Nephron (organoid): ENCODE measurements around the gene NTRK3.

Experiments
- H3K27ac Mint-ChIP-seq, 3 experiments: 2 replicates each; pipeline ENCODE4 v1.8.0; 2020; ENCODE audit warnings: mixed read lengths in 3 of 3, mild to moderate bottlenecking in 2 of 3, moderate library complexity in 1 of 3
- H3K27me3 Mint-ChIP-seq: 2 replicates; pipeline ENCODE4 v1.8.0; 2021; ENCODE audit warnings: low read depth, mild to moderate bottlenecking, moderate library complexity, mixed read lengths
- H3K36me3 Mint-ChIP-seq: 2 replicates; pipeline ENCODE4 v1.8.0; 2020; ENCODE audit warnings: low read depth, mixed read lengths
- H3K4me1 Mint-ChIP-seq: 2 replicates; pipeline ENCODE4 v1.8.0; 2020; ENCODE audit warnings: mixed read lengths
- H3K4me3 Mint-ChIP-seq, 3 experiments: 2 replicates each; pipeline ENCODE4 v1.8.0; 2020; ENCODE audit warnings: mild to moderate bottlenecking in 3 of 3, mixed read lengths in 3 of 3, moderate library complexity in 2 of 3
- H3K9me3 Mint-ChIP-seq: 2 replicates; pipeline ENCODE4 v1.8.0; 2020; ENCODE audit warnings: mixed read lengths
- TF ChIP-seq, protein P1 (sequence below), 3 experiments: fragments of 200-600 bp; sonication (generic); IDR thresholded peaks; one replicate each; pipeline ENCODE4 v1.5.0; 2021; ENCODE audit warnings: antibody characterized with exemption in 3 of 3; ENCODE audit not compliant: unreplicated experiment in 3 of 3

The NTRK3 gene

DNA sequence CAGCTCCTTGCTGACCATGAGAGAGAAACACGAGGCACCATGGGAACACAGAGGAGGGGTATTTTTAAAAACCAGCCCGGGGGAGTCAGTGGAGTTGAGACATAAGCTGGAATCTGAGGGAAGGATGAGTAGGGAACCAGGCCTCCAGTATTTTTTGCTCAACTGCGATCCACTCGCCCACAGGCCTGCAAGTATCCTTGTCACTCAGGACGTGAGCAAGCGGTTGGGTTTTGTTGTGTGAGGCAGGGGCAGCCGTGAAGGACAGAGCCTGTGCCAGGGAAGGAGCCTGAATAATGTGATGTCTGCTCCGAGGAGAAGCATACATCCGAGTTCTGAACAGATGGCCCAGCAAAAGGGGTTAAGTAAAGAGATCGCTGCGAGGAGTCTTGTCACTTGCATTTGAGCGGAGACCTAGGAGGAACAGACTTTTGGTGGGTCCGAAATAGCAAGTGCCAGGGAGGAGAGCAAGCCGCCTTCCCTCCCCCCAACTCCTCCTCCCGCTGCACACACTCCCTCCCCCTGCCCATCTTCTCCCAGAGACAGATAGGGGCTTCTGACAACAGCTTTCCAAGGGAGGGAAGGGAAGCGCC lies 20.4 kb upstream of the NTRK3 start:
- TF ChIP-seq, protein P1, sequence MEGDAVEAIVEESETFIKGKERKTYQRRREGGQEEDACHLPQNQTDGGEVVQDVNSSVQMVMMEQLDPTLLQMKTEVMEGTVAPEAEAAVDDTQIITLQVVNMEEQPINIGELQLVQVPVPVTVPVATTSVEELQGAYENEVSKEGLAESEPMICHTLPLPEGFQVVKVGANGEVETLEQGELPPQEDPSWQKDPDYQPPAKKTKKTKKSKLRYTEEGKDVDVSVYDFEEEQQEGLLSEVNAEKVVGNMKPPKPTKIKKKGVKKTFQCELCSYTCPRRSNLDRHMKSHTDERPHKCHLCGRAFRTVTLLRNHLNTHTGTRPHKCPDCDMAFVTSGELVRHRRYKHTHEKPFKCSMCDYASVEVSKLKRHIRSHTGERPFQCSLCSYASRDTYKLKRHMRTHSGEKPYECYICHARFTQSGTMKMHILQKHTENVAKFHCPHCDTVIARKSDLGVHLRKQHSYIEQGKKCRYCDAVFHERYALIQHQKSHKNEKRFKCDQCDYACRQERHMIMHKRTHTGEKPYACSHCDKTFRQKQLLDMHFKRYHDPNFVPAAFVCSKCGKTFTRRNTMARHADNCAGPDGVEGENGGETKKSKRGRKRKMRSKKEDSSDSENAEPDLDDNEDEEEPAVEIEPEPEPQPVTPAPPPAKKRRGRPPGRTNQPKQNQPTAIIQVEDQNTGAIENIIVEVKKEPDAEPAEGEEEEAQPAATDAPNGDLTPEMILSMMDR (IDR thresholded peaks at IDR 0.05; ENCODE audit: unreplicated experiment in 3 of 3) = no peak
- Mint-ChIP-seq H3K27ac (no peak overlapping the region), H3K9me3 (peaks cover 2% of the 10 kb centered on the region), H3K4me1 (no peaks in the 10 kb centered on the region), H3K27me3 (peaks cover 73% of the 10 kb centered on the region), H3K36me3 (no peaks in the 10 kb centered on the region), H3K4me3 (no peak overlapping the region)

DNA sequence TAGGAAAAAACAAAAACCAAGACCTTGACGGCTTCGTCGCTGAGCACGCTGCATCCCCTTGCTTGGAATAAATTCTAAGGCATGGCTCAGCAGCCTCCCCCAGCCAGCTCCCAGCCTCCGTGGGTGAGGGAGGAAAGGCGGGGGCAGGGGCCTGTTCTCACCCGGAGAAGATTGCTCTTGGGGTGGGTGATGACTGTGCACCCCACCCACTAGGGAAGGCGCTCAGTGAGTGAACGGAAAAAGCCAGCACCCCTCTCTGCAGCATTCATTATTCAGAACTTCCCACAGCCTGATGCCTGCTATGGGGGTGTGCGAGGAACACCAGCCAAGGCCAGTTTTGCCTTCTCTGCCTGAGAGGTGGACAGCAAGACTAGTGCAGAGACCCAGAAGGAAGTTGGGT lies 19.3 kb upstream of the NTRK3 start:
- TF ChIP-seq, protein P1 (IDR thresholded peaks at IDR 0.05; ENCODE audit: unreplicated experiment in 3 of 3) = no peak
- Mint-ChIP-seq H3K27me3 (peaks cover 75% of the 10 kb centered on the region), H3K9me3 (peaks cover 2% of the 10 kb centered on the region), H3K4me3 (no peak overlapping the region), H3K27ac (no peak overlapping the region), H3K36me3 (no peaks in the 10 kb centered on the region), H3K4me1 (no peaks in the 10 kb centered on the region)

DNA sequence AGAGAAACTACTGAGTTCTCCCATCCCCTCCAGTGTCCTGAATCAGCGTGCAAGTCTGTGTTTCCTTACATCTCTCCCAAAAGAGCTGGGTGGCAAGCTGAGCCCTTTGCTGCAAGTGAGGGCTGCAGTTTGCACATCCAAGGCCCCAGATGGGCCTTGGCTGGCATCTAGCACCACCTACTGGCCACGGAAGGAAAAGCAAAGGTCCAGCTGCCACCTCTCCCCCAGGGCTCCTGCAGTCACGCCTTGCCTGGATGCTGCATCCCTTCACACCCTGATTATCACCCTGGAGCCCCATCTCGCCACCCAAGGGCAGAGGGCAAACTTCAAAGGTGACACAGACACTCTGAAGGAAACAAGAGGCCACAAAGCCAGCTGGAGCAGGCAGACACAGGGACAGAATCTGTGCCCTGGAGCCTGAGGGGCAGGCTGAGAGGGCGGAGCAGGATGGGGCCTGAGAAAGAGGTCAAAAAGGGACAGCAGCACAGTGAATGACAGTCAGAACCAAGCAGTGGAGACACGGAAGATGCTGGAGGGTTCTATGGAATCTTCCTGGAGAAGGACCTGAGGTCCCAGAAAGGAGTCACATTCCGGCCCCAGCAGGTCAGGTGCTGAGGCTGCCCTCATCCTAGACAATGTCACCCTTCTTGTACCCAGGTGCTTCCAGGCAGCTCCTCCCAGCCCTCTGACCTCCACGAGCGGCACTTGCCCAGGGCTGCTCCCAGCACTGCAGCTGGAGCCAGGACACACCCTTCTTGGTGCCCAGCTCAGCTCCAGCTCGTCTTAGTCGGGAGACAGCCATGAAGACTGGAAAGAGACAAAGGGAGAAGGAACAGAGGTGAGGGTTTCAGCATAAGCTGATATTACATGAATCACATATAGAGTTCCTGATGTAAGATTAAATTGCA lies 18.3 kb upstream of the NTRK3 start:
- no peak overlapping the region for H3K4me3 Mint-ChIP-seq
- H3K27me3 Mint-ChIP-seq = peaks cover 75% of the 10 kb centered on the region
- TF ChIP-seq, protein P1 (IDR thresholded peaks at IDR 0.05; ENCODE audit: unreplicated experiment in 3 of 3) = peak; percentile 83 to 91 (median 86)
- H3K27ac Mint-ChIP-seq = no peak overlapping the region
- H3K4me1 Mint-ChIP-seq = no peaks in the 10 kb centered on the region
- no peaks in the 10 kb centered on the region for H3K9me3 Mint-ChIP-seq
- H3K36me3 Mint-ChIP-seq = no peaks in the 10 kb centered on the region

DNA sequence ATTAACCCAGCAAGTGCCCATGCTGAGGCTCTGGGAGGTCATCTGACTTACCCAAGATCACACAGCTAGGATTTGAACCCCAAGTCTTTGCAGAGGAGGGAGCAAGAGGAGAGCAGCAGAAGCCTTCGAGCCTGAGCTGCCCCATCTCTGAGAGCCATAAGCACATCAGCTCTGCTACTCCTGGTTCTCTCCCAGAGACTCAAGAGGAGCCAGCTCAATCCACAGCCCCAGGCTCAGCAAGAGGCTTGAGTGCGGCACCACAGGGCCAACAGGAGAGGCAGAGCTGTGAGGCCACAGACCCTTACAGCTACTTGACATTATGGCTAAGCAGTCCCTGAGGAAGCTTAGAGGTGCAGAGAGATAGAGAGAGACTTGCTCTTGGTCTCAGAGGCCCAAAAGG lies 15.9 kb upstream of the NTRK3 start:
- H3K36me3 Mint-ChIP-seq = no peaks in the 10 kb centered on the region
- peaks cover 75% of the 10 kb centered on the region for H3K27me3 Mint-ChIP-seq
- H3K4me3 Mint-ChIP-seq = no peak overlapping the region
- no peak overlapping the region for H3K27ac Mint-ChIP-seq
- no peaks in the 10 kb centered on the region for H3K9me3 Mint-ChIP-seq
- H3K4me1 Mint-ChIP-seq = no peaks in the 10 kb centered on the region
- TF ChIP-seq, protein P1 (IDR thresholded peaks at IDR 0.05; ENCODE audit: unreplicated experiment in 3 of 3) = no peak

DNA sequence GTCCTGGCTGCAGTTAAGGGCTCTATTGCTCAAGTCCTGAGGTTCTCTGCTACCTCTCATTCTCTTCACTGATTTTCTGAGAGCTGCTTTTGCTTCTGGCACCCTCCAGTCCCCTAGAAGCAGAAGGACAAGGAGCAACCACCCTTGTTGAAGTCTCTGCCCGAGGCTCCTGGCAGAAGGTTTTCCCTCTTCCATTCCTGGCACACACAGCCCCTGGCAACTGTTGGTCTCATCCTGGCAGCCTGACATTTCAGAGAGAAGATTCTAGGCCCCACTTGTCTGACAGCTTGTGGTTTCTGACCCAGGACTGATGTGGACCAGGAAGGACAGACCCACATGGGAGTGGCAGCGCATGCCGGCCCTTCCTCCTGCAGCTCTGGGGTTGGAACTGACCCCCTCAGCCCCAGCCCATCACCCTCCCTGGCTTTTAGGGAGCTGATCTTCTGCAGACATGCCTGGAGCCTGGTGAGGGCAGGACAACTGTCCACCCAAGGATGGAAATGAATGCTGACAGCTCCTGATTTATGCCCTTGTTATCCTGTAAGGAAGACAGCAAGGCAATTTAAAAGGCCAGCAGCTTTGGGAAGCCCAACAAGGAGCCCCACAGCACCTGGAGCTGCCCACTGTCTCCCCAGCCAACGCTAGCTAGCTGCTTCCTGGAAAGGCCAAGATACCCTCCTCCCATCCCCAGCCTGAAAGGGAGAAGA lies 13.0 kb upstream of the NTRK3 start:
- Mint-ChIP-seq H3K36me3 (no peaks in the 10 kb centered on the region), H3K27ac (no peak overlapping the region), H3K4me1 (no peaks in the 10 kb centered on the region), H3K27me3 (peaks cover 70% of the 10 kb centered on the region), H3K9me3 (no peaks in the 10 kb centered on the region), H3K4me3 (no peak overlapping the region)
- TF ChIP-seq, protein P1 (IDR thresholded peaks at IDR 0.05; ENCODE audit: unreplicated experiment in 3 of 3) = no peak
